NCI-H146 treated with DMSO at 0.1 percent for 48 hours (cell line): ENCODE measurements around the gene HIVEP1.
"Not testable (repeated sequence)": the region's sequence is repeated elsewhere in the genome, so short reads cannot be mapped to it uniquely, and the experiment has no call there.

Experiments
- DNase-seq: peaks from one replicate; lab custom pipeline; 2025; ENCODE audit not compliant: unreplicated experiment; lab: John Stamatoyannopoulos, UW

The HIVEP1 gene

GRCh38 chr6:12083302-12083701, 71.2 kb downstream of the HIVEP1 start:
- no peak for DNase-seq

- DNase-seq, result no peak
These were observed 71.7 kb downstream of the HIVEP1 start for GRCh38 chr6:12083763-12084162.

GRCh38 chr6:12084681-12085080, 72.6 kb downstream of the HIVEP1 start:
- no peak for DNase-seq

GRCh38 chr6:12088531-12088930, 76.4 kb downstream of the HIVEP1 start:
- no peak for DNase-seq

GRCh38 chr6:12090714-12091113, 78.6 kb downstream of the HIVEP1 start:
- no peak for DNase-seq

- no peak for DNase-seq
These were observed 80.7 kb downstream of the HIVEP1 start for GRCh38 chr6:12092762-12093161.

- DNase-seq, result no peak
These were observed 82.6 kb downstream of the HIVEP1 start for GRCh38 chr6:12094689-12095088.

GRCh38 chr6:12096342-12096741, 84.2 kb downstream of the HIVEP1 start:
- no peak for DNase-seq

GRCh38 chr6:12097791-12098190, 85.7 kb downstream of the HIVEP1 start:
- DNase-seq, result no peak

GRCh38 chr6:12099623-12100338, 87.7 kb downstream of the HIVEP1 start:
- no peak for DNase-seq

GRCh38 chr6:12101048-12101447, 88.9 kb downstream of the HIVEP1 start:
- DNase-seq, result no peak

GRCh38 chr6:12101653-12102312, 89.7 kb downstream of the HIVEP1 start:
- DNase-seq, result no peak

GRCh38 chr6:12102350-12102749, 90.2 kb downstream of the HIVEP1 start:
- DNase-seq, result no peak

GRCh38 chr6:12103158-12103557, 91.0 kb downstream of the HIVEP1 start:
- peak; percentile 51 for DNase-seq

- DNase-seq, result no peak
These were observed 93.2 kb downstream of the HIVEP1 start for GRCh38 chr6:12105271-12105670.

- not testable (repeated sequence) for DNase-seq
These were observed 96.3 kb downstream of the HIVEP1 start for GRCh38 chr6:12108376-12108775.

GRCh38 chr6:12110523-12111362, 98.6 kb downstream of the HIVEP1 start:
- no peak for DNase-seq

GRCh38 chr6:12111363-12111670, 99.2 kb downstream of the HIVEP1 start:
- no peak for DNase-seq

GRCh38 chr6:12112540-12113189, 100.6 kb downstream of the HIVEP1 start:
- no peak for DNase-seq

GRCh38 chr6:12113190-12113577, 101.1 kb downstream of the HIVEP1 start:
- no peak for DNase-seq

GRCh38 chr6:12114055-12114503, 102.0 kb downstream of the HIVEP1 start:
- DNase-seq, result no peak
